ENCODE results near the gene PSTPIP1. TPM values are rescaled to one million over a fixed set of nuclear protein-coding genes. Genes with fewer than 3 reads are reported as not detected.

The PSTPIP1 gene
- total and polyA plus RNA-seq, 2 of the 8 experiments (the other 6 are each of a cell fraction or from before 2014, with no cell fraction given) = 1.6 to 1.8 TPM

DNA sequence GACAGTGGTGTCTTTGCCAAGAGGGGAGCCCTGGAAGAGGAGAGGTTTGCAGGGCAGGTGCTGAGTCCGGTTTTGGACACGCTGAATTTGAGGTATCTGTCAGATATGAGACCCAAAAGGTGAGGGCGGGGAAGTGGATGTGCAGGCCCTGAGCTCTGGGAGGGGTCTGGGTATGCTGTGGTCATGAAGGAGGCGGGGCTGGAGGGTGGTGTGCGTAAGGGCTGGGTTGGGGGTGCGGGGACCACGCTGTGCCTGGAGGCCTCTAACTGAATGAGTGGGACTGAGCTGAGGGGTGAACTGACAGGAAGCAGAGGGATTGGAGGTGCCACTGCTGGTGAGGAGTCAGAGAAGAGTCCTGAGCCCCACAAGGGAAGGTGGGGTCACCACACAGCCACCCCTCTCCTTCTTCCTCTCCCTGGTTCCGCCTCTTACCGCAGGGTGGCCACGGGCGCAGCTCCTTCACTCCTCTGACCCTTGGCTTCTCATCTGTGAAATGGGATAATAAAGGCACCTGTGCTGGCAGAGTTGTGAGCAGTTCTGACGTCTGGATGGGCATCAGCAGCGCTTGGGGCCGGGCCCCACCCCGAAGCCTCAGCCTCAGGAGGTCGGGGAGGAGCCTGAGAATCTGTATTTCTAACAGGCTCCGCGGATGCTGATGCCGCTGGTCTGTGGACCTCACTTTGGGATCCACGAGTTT lies 28.8 kb downstream of the PSTPIP1 start:
- no peak overlapping the region for H3K27ac ChIP-seq (ENCODE audit: low read depth, low read length)
- peak overlapping the region in 1 of 2 experiments; percentile 47; a peak in 1 of 4 replicates for H3K4me2 ChIP-seq (ENCODE audit: insufficient read depth in 1 of 2, low read depth in 2 of 2, low read length in 2 of 2)
- 74% methylated on average over 20 of the region's 20 CpGs; no CpG with 5 or more reads in 1 of the 2 experiments for WGBS, 2 experiments (ENCODE audit: extremely low coverage in 1 of 2, insufficient coverage in 1 of 2, insufficient read length in 1 of 2, insufficient replicate concordance in 2 of 2, low coverage in 1 of 2, low lambda C conversion rate in 2 of 2, missing lambda C conversion rate in 1 of 2)
- no peak overlapping the region for H3K56ac ChIP-seq (replicated peaks; ENCODE audit: insufficient read length, low read depth, low read length)
- no peak overlapping the region for H3K9ac ChIP-seq (replicated peaks in 1 of 4; ENCODE audit: extremely low read depth in 1 of 4, low read depth in 3 of 4, low read length in 3 of 4)
- no peak for TF ChIP-seq BRCA1 (IDR thresholded peaks at IDR 0.05; ENCODE audit: low read depth, low read length)
- TF ChIP-seq KDM1A (IDR thresholded peaks at IDR 0.05; ENCODE audit: borderline replicate concordance, low read length) = 0 out of 2 replicates have a peak, but pooled peaks have one; percentile 28
- H3K4me3 ChIP-seq (ENCODE audit: extremely low read depth in 1 of 4, insufficient read depth in 2 of 4, low read depth in 3 of 4, low read length in 4 of 4) = no peak overlapping the region
- H4K8ac ChIP-seq (ENCODE audit: extremely low read depth, insufficient read depth, low read length) = no peak overlapping the region
- no peak overlapping the region for H3K14ac ChIP-seq (ENCODE audit: insufficient read length)
- H3K23ac ChIP-seq (ENCODE audit: insufficient read length) = no peak overlapping the region
- no peak overlapping the region for H4K5ac ChIP-seq (ENCODE audit: insufficient read length, low read depth, low read length)
- 0 out of 2 replicates have a peak overlapping the region, but pooled peaks have one; percentile 76 for H2AFZ ChIP-seq (ENCODE audit: low read length)
- no peak overlapping the region for H2BK12ac ChIP-seq (ENCODE audit: low read depth, low read length)
- POLR2A ChIA-PET (ENCODE audit: partially characterized antibody) = interaction anchor here (0.7 to 1.1 kb wide), 2 partner anchors 9 to 11 kb away, joined by 3 read pairs; no protein-coding TSS in a partner anchor
- peaks cover 0 to 13% (median 2%) of the 10 kb centered on the region in 4 experiments; a peak in 5 of 7 replicates for H3K4me1 ChIP-seq (replicated peaks in 1 of 4; ENCODE audit: control insufficient read depth in 3 of 4, insufficient read depth in 4 of 4, low read length in 3 of 4)
- no peak for DNase-seq (ENCODE audit: low read depth in 1 of 2, low spot score in 2 of 2)
- no peak for FAIRE-seq
- CTCF ChIA-PET (ENCODE audit: partially characterized antibody) = interaction anchor here (0.6 to 5.8 kb wide), 25 partner anchors 10 to 519 kb away, joined by 3 to 77 read pairs (median 4); partner anchors contain the start of gene PSTPIP1
- H2BK5ac ChIP-seq (ENCODE audit: low read depth, low read length) = no peak overlapping the region
- peaks cover 3% of the 10 kb centered on the region; the same call in 1 of the 2 replicates for H3K23me2 ChIP-seq (ENCODE audit: low read depth, low read length)
- H3K79me2 ChIP-seq (ENCODE audit: control insufficient read depth in 1 of 2, insufficient read depth in 2 of 2, low read length in 2 of 2) = no peaks in the 10 kb centered on the region
- H3K18ac ChIP-seq (ENCODE audit: extremely low read depth, low read length) = no peak overlapping the region
- no peak overlapping the region for H3K4ac ChIP-seq (replicated peaks; ENCODE audit: insufficient read length, low read depth, low read length)
- H2BK20ac ChIP-seq (ENCODE audit: low read length) = no peak overlapping the region
- no peak overlapping the region for H4K91ac ChIP-seq (replicated peaks; ENCODE audit: insufficient read length, low read length)
- peaks cover 0 to 3% (median 0%) of the 10 kb centered on the region in 4 experiments; a peak in 3 of 7 replicates for H3K27me3 ChIP-seq (replicated peaks in 1 of 4; ENCODE audit: control insufficient read depth in 3 of 4, extremely low read depth in 1 of 4, insufficient read depth in 3 of 4, low read length in 3 of 4)
- H3K36me3 ChIP-seq (ENCODE audit: control insufficient read depth in 2 of 4, insufficient read depth in 4 of 4, low read length in 3 of 4) = no peaks in the 10 kb centered on the region
- no peak overlapping the region for H2BK15ac ChIP-seq (ENCODE audit: low read length)
- no peaks in the 10 kb centered on the region for H3K79me1 ChIP-seq (ENCODE audit: low read depth, low read length)
- no peak overlapping the region for H2BK120ac ChIP-seq (replicated peaks; ENCODE audit: low read depth, low read length)
- H2AK5ac ChIP-seq (ENCODE audit: low read depth, low read length) = no peak overlapping the region
- H3K9me3 ChIP-seq (ENCODE audit: insufficient read depth in 2 of 2, low read depth in 1 of 2, low read length in 1 of 2) = no peaks in the 10 kb centered on the region
- H4K20me1 ChIP-seq (replicated peaks in 1 of 2; ENCODE audit: control insufficient read depth in 1 of 2, insufficient read depth in 2 of 2, low read length in 2 of 2) = no peaks in the 10 kb centered on the region
